K562 (cell line): ENCODE results near the gene CD72. TPM values are rescaled to one million over a fixed set of nuclear protein-coding genes. Genes with fewer than 3 reads are reported as not detected.

Source experiments
- ATF1 ChIP-seq, 2 experiments: fragments of 450-650 bp in 1 of 2; IDR thresholded peaks; 2 replicates each; pipeline ENCODE4 v1.6.1; 2016; ENCODE audit warnings: missing compliant biosample characterization in 1 of 2, missing genetic modification characterization in 1 of 2
- BACH1 ChIP-seq: fragments of 200-800 bp; sonication (Bioruptor generic); IDR thresholded peaks from 2 replicates; pipeline ENCODE4 v1.6.1; 2016; ENCODE audit warnings: missing genetic modification characterization, missing compliant biosample characterization
- BMI1 ChIP-seq: fragments of 150-350 bp; IDR thresholded peaks from 2 replicates; pipeline ENCODE4 v1.6.1; 2014; ENCODE audit warnings: low read length
- CCNT2 ChIP-seq: IDR thresholded peaks from 2 replicates; pipeline ENCODE4 v1.6.1; 2011; ENCODE audit warnings: borderline replicate concordance, low read depth, mild to moderate bottlenecking, moderate library complexity, mixed read lengths, low read length; ENCODE audit not compliant: insufficient read length; ENCODE audit errors: extremely low read depth
- DLX4 ChIP-seq: fragments of 250-450 bp; sonication (Bioruptor Pico); IDR thresholded peaks from 2 replicates; pipeline ENCODE4 v1.6.1; 2021; ENCODE audit warnings: mild to moderate bottlenecking
- HNRNPLL ChIP-seq: fragments of 200-400 bp; formaldehyde crosslinking; IDR thresholded peaks from 2 replicates; pipeline ENCODE4 v1.6.1; 2017; ENCODE audit warnings: low read length, low read depth, mild to moderate bottlenecking; ENCODE audit not compliant: poor library complexity, severe bottlenecking
- JUND ChIP-seq, 2 experiments: IDR thresholded peaks; 2 replicates in 1 of 2; 3 replicates in 1 of 2; pipeline ENCODE4 v1.6.1; 2011; ENCODE audit warnings: borderline replicate concordance in 2 of 2, low read depth in 2 of 2, low read length in 2 of 2, improper control_type of control experiment in 1 of 2, missing biosample characterization in 1 of 2, missing genetic modification characterization in 1 of 2, missing genetic modification reagents in 1 of 2
- KDM5B ChIP-seq: fragments of 200-600 bp; sonication (generic); IDR thresholded peaks from 2 replicates; pipeline ENCODE4 v1.6.1; 2012; ENCODE audit warnings: low read depth, mild to moderate bottlenecking, moderate library complexity, low read length, control low read depth, inconsistent platforms; ENCODE audit not compliant: insufficient replicate concordance
- MAZ ChIP-seq, 2 experiments: fragments of 450-650 bp in 1 of 2; sonication (generic) in 1 of 2; formaldehyde crosslinking; IDR thresholded peaks in 1 of 2; conservative IDR thresholded peaks in 1 of 2; 2 replicates each; pipeline versions ENCODE4 v1.4.0 to v1.5.0; 2020; ENCODE audit warnings: mild to moderate bottlenecking in 1 of 2, missing genetic modification reagents in 1 of 2
- MTA2 ChIP-seq: fragments of 450-650 bp; IDR thresholded peaks from 2 replicates; pipeline ENCODE4 v1.6.1; 2016; ENCODE audit warnings: low read depth
- PCBP2 ChIP-seq: fragments of 200-400 bp; formaldehyde crosslinking; IDR thresholded peaks from 2 replicates; pipeline ENCODE4 v1.6.1; 2018; ENCODE audit warnings: low read length, low read depth, mild to moderate bottlenecking, moderate library complexity; ENCODE audit not compliant: poor library complexity, severe bottlenecking
- POLR2AphosphoS5 ChIP-seq: IDR thresholded peaks from 2 replicates; pipeline ENCODE4 v1.6.1; 2011; ENCODE audit warnings: mild to moderate bottlenecking, low read depth, low read length, moderate library complexity; ENCODE audit not compliant: control insufficient read depth, insufficient read depth
- PRPF4 ChIP-seq: fragments of 200-400 bp; formaldehyde crosslinking; IDR thresholded peaks from one replicate; pipeline ENCODE4 v1.6.1; 2017; ENCODE audit warnings: low read length, low read depth, mild to moderate bottlenecking; ENCODE audit not compliant: insufficient read depth, poor library complexity, severe bottlenecking
- RAD21 ChIP-seq, 2 experiments: fragments of 250-450 bp in 1 of 2; fragments of 450-650 bp in 1 of 2; sonication (Bioruptor Pico) in 1 of 2; formaldehyde crosslinking in 1 of 2; IDR thresholded peaks in 1 of 2; conservative IDR thresholded peaks in 1 of 2; 2 replicates each; pipeline versions ENCODE4 v1.4.0 to v1.8.0; 2020 to 2022; ENCODE audit warnings: mild to moderate bottlenecking in 2 of 2, moderate library complexity in 1 of 2
- RUNX1 ChIP-seq: sonication (generic); IDR thresholded peaks from 2 replicates; pipeline ENCODE4 v1.6.1; 2016; ENCODE audit warnings: antibody characterized with exemption, low read depth
- SMAD4 ChIP-seq: fragments of 250-450 bp; sonication (Bioruptor Pico); conservative IDR thresholded peaks from 2 replicates; pipeline ENCODE4 v1.8.0; 2021; ENCODE audit warnings: inconsistent platforms, mild to moderate bottlenecking, moderate library complexity
- TAF9B ChIP-seq: fragments of 450-650 bp; IDR thresholded peaks from 2 replicates; pipeline ENCODE4 v1.6.1; 2018; ENCODE audit warnings: mild to moderate bottlenecking; ENCODE audit not compliant: partially characterized antibody
- TEAD4 ChIP-seq, 2 experiments: sonication (generic) in 1 of 2; formaldehyde crosslinking in 1 of 2; IDR thresholded peaks; 2 replicates each; pipeline versions ENCODE4 v1.6.1 to v1.8.0; 2012 to 2022; ENCODE audit warnings: borderline replicate concordance in 1 of 2, inconsistent platforms in 1 of 2, low read length in 1 of 2, mild to moderate bottlenecking in 1 of 2, missing genetic modification reagents in 1 of 2
- TRIM24 ChIP-seq, 2 experiments: fragments of 450-650 bp; IDR thresholded peaks; 2 replicates each; pipeline ENCODE4 v1.6.1; 2016
- ZC3H4 ChIP-seq: sonication (generic); formaldehyde crosslinking; IDR thresholded peaks from 2 replicates; pipeline ENCODE4 v1.9.0; 2021; ENCODE audit warnings: missing genetic modification reagents, borderline replicate concordance
- ZNF146 ChIP-seq: IDR thresholded peaks from one replicate; pipeline ENCODE4 v1.6.1; 2018; ENCODE audit warnings: missing compliant biosample characterization; ENCODE audit not compliant: unreplicated experiment
- ZNF75A ChIP-seq: fragments of 450-650 bp; formaldehyde crosslinking; IDR thresholded peaks from 2 replicates; pipeline ENCODE4 v1.4.0; 2020; ENCODE audit warnings: mild to moderate bottlenecking
- polyA plus RNA-seq, 8 experiments: library from polyadenylated mRNA; depleted of rRNA in 4 of 8; stranded (reverse) in 5 of 8; unstranded in 3 of 8; fragments of >200 nt; fragmentation: Nextera tagmentation in 2 of 8; fragmentation: Illumina TruSeq in 1 of 8; extraction: Ambion mirVana in 2 of 8; extraction: Trizol in 1 of 8; gene quantifications; 2 replicates each; pipeline versions ENCODE4 v1.2.1 to v1.2.3, GENCODE V29; 2011 to 2014; ENCODE audit warnings: inconsistent platforms in 1 of 8, missing spikeins in 1 of 8
- total RNA-seq, 7 experiments: library from RNA; depleted of rRNA in 6 of 7; stranded (reverse); fragments of >200 nt in 6 of 7; fragmentation: Illumina TruSeq in 2 of 7; extraction: Trizol in 2 of 7; gene quantifications; 2 replicates each; pipeline versions ENCODE4 v1.2.1 to v1.2.3, GENCODE V29; 2011 to 2021; ENCODE audit warnings: low replicate concordance in 1 of 7
- TF ChIP-seq, protein P1 (sequence below), 2 experiments: fragments of 450-650 bp; IDR thresholded peaks; 2 replicates each; pipeline ENCODE4 v1.6.1; 2016

Gene CD72
- total and polyA plus RNA-seq, 9 of the 15 experiments (the other 6 are each of a cell fraction or from before 2014, with no cell fraction given): 0.11 to 0.78 (median 0.27) TPM; not detected in 1

GRCh38 chr9:35603986-35604577, 14.1 kb downstream of the CD72 start (continued):
- TF ChIP-seq HNRNPLL: peak; percentile 56
- TF ChIP-seq DLX4 (CRISPR knock-in tag): no peak
- peak; percentile 54 to 61; a peak in 2 of 4 replicates for TF ChIP-seq MAZ (CRISPR knock-in tag; conservative IDR thresholded peaks at IDR 0.05 in 1 of 2, IDR thresholded peaks at IDR 0.05 in 1 of 2)
- TF ChIP-seq PCBP2: no peak
- TF ChIP-seq BMI1: no peak
- TF ChIP-seq TEAD4 (IDR thresholded peaks at IDR 0.05; ENCODE audit: low read length): 0 out of 2 replicates have a peak, but pooled peaks have one; percentile 38
- TF ChIP-seq TEAD4 (CRISPR knock-in tag; IDR thresholded peaks at IDR 0.05; ENCODE audit: borderline replicate concordance): no peak
- no peak for TF ChIP-seq ZNF75A (CRISPR knock-in tag)
- TF ChIP-seq PRPF4: no peak
- no peak for TF ChIP-seq RUNX1
- TF ChIP-seq ZNF146 (CRISPR knock-in tag): no peak
- no peak for TF ChIP-seq POLR2AphosphoS5
- TF ChIP-seq TRIM24 (IDR thresholded peaks at IDR 0.05): no peak
- no peak for TF ChIP-seq MTA2
- no peak for TF ChIP-seq TAF9B
- no peak for TF ChIP-seq SMAD4
- TF ChIP-seq BACH1 (tag): no peak
- TF ChIP-seq, protein P1, sequence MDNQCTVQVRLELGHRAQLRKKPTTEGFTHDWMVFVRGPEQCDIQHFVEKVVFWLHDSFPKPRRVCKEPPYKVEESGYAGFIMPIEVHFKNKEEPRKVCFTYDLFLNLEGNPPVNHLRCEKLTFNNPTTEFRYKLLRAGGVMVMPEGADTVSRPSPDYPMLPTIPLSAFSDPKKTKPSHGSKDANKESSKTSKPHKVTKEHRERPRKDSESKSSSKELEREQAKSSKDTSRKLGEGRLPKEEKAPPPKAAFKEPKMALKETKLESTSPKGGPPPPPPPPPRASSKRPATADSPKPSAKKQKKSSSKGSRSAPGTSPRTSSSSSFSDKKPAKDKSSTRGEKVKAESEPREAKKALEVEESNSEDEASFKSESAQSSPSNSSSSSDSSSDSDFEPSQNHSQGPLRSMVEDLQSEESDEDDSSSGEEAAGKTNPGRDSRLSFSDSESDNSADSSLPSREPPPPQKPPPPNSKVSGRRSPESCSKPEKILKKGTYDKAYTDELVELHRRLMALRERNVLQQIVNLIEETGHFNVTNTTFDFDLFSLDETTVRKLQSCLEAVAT (IDR thresholded peaks at IDR 0.05): no peak
- TF ChIP-seq CCNT2: peak; percentile 30
- TF ChIP-seq ATF1 (CRISPR knock-in tag; IDR thresholded peaks at IDR 0.05): peak; percentile 16; the same call in 1 of the 2 replicates
- peak; percentile 94 for TF ChIP-seq ATF1 (tag; IDR thresholded peaks at IDR 0.05)
- no peak for TF ChIP-seq KDM5B
- TF ChIP-seq ZC3H4 (CRISPR knock-in tag): no peak
- peak; percentile 55 for TF ChIP-seq JUND (IDR thresholded peaks at IDR 0.05; ENCODE audit: borderline replicate concordance, low read depth, low read length)
- no peak; the same call in 2 of the 3 replicates for TF ChIP-seq JUND (tag; IDR thresholded peaks at IDR 0.05; ENCODE audit: borderline replicate concordance, low read depth, low read length)
- peak; percentile 15 to 57 for TF ChIP-seq RAD21 (CRISPR knock-in tag; conservative IDR thresholded peaks at IDR 0.05 in 1 of 2, IDR thresholded peaks at IDR 0.05 in 1 of 2)
